ENCODE data around the gene MRPL41.
"Not testable (repeated sequence)": the region's sequence is repeated elsewhere in the genome, so short reads cannot be mapped to it uniquely, and the experiment has no call there.

MRPL41 gene

GRCh38 chr9:137590469-137591383 is 39.0 kb downstream of the MRPL41 start, which contains the start of gene ZMYND19:
ZMYND19 (minus strand) TSS chr9:137590512; CDS start chr9:137590263, 249 bp downstream.
- peak within 1 kb of the TSS; percentile 79 for H3K4me3 ChIP-seq (ENCODE audit: low read depth, low read length)
- TF ChIP-seq, protein P1, sequence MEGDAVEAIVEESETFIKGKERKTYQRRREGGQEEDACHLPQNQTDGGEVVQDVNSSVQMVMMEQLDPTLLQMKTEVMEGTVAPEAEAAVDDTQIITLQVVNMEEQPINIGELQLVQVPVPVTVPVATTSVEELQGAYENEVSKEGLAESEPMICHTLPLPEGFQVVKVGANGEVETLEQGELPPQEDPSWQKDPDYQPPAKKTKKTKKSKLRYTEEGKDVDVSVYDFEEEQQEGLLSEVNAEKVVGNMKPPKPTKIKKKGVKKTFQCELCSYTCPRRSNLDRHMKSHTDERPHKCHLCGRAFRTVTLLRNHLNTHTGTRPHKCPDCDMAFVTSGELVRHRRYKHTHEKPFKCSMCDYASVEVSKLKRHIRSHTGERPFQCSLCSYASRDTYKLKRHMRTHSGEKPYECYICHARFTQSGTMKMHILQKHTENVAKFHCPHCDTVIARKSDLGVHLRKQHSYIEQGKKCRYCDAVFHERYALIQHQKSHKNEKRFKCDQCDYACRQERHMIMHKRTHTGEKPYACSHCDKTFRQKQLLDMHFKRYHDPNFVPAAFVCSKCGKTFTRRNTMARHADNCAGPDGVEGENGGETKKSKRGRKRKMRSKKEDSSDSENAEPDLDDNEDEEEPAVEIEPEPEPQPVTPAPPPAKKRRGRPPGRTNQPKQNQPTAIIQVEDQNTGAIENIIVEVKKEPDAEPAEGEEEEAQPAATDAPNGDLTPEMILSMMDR (IDR thresholded peaks at IDR 0.05; ENCODE audit: borderline replicate concordance, insufficient read depth, low read depth, low read length), result no peak

DNA sequence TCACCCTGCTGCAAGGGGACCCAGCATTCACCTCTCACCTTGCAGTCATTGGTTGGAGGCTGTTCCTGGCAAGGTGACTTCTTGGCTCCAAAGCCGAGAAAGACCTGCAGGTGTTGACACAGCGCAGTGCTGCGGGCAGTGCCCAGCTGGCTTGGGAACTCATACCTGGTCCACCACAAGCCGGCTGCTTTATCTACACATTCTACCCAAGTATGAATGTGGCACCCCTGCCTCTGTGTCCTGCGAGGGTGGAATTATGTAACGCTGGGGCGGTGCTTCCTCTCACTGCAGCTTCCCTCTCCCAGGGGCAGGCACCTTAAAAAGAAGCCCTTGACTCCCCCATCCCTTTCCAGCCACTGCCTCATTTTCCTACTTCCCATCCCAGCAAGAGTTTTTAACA is 41.1 kb downstream of the MRPL41 start:
- TF ChIP-seq, protein P1 (IDR thresholded peaks at IDR 0.05; ENCODE audit: borderline replicate concordance, insufficient read depth, low read depth, low read length), result no peak
- no peak overlapping the region for H3K4me3 ChIP-seq (ENCODE audit: low read depth, low read length)

DNA sequence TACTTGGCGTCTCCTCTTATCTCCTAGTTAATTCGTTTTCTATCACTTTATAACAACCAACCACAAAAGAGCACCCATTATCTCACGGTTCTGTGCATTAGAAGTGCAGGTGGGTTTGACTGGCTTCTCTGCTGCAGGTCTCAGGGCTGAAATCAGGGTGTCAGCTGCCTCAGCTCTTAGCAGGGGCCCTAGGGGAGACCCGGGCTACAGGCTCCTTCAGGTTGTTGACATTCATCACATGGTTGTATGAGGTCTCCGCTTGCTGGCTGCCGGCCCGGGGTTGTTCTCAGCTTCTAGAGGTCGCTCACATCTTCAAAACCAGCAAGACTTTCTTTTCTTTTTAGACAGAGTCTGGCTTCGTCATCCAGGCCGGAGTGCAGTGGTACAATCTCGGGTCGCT is 41.5 kb downstream of the MRPL41 start:
- TF ChIP-seq, protein P1 (IDR thresholded peaks at IDR 0.05; ENCODE audit: borderline replicate concordance, insufficient read depth, low read depth, low read length), result no peak
- no peak overlapping the region for H3K4me3 ChIP-seq (ENCODE audit: low read depth, low read length)

- H3K4me3 ChIP-seq (ENCODE audit: low read depth, low read length), result not testable (repeated sequence)
Observed at GRCh38 chr9:137596577-137596976, 44.9 kb downstream of the MRPL41 start.

DNA sequence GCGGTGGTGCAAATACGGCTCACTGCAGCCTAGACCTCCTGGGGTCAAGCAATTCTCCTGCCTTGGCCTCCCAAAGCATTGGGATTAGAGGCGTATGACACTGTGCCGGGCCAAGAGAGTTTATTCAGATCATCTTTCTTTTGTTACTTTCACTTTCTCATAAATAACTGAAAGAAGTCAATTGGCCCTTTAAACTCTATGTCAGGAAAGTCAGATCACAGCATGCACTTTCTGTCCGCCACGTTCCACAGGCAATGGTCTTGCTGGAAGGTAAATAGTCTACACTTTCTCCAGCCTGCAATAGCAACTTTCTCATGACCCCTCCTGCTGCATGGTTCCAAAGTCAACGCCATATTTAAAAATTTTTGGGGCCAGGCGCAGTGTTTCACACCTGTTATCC is 47.3 kb downstream of the MRPL41 start:
- H3K4me3 ChIP-seq (ENCODE audit: low read depth, low read length), result no peak overlapping the region
- TF ChIP-seq, protein P1 (IDR thresholded peaks at IDR 0.05; ENCODE audit: borderline replicate concordance, insufficient read depth, low read depth, low read length), result no peak
